A172 (cell line): ENCODE results near the gene PPP2R1B. TPM values are rescaled to one million over a fixed set of nuclear protein-coding genes. Genes with fewer than 3 reads are reported as not detected.
A peak's percentile ranks its signal among the peaks of the same experiment; 100 is the strongest.
"Not testable (repeated sequence)": the region's sequence is repeated elsewhere in the genome, so short reads cannot be mapped to it uniquely, and the experiment has no call there.

Source experiments
- DNase-seq: peaks from one replicate; pipeline ENCODE4 v3.0.0-alpha.2; 2015; ENCODE audit warnings: low spot score
- total RNA-seq: library from RNA; depleted of rRNA; stranded (reverse); fragments of >200 nt; shearing (Covaris generic); gene quantifications from 2 replicates; pipeline ENCODE4 v1.2.3, GENCODE V29; 2014

The PPP2R1B gene
- total RNA-seq, 1 experiment from 2014 or later: 32.1 TPM

- DNase-seq: no peak
Observed at GRCh38 chr11:111726301-111726713, 39.9 kb downstream of the PPP2R1B start.

DNA sequence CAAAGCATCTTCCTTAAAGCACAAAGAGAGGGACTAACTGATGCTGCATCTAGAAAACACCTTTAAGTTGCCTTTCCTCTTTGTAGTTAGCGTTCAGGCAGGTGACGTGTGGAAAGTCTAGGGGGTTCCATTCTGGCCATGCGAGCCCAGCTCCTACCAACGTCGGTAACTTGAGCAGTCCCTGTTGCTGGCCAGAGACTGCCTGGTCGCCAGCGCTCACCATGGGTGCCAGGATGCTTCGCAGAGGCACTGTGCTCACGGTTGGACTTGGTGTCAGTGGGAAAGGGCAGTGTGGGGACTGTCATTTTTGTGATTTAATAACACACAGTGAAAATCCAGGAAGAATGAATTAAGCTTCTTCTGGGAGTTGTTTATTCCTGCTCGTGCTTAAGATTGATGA, 40.6 kb downstream of the PPP2R1B start:
- no peak for DNase-seq

GRCh38 chr11:111724615-111725129, 41.5 kb downstream of the PPP2R1B start:
- DNase-seq: no peak

- DNase-seq: no peak
Observed at GRCh38 chr11:111723595-111723994, 42.6 kb downstream of the PPP2R1B start.

GRCh38 chr11:111722501-111722900, 43.7 kb downstream of the PPP2R1B start:
- no peak for DNase-seq

GRCh38 chr11:111720801-111721494, 45.2 kb downstream of the PPP2R1B start:
- DNase-seq: no peak

GRCh38 chr11:111719379-111719778, 46.8 kb downstream of the PPP2R1B start:
- DNase-seq: peak; percentile 10

- no peak for DNase-seq
Observed at GRCh38 chr11:111718859-111719258, 47.3 kb downstream of the PPP2R1B start.

DNA sequence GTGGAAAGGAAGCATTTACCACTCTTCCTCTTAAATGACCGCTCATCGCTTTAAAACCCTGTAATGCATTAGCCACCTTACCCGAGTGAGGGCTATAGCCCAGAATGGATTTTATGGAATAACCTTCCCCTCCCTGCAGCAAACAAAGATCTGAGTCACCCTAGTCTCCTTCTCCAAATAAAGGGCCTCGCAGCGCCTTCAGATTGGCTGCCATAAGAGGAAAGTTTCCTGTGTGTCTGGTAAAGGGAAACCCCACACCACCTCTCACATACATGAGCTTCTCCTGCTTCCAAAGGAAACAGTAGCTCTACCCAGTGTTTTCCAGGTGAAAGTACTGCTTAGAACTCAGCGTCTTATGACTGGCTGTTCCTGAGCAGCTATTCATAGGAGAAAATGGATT, 47.8 kb downstream of the PPP2R1B start:
- DNase-seq: peak; percentile 68

DNA sequence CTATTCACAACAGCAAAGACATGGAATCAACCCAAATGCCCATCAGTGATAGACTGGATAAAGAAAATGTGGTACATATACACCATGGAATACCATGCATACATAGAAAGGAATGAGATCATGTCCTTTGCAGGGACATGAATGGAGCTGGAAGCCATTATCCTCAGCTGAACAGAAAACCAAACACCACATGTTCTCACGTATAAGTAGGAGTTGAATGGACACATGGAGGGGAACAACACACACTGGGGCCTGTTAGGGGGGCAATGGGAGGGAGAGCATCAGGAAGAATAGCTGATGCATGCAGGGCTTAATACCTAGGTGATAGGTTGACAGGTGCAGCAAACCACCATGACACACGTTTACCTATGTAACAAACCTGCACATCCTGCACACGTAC, 48.5 kb downstream of the PPP2R1B start:
- DNase-seq: not testable (repeated sequence)

DNA sequence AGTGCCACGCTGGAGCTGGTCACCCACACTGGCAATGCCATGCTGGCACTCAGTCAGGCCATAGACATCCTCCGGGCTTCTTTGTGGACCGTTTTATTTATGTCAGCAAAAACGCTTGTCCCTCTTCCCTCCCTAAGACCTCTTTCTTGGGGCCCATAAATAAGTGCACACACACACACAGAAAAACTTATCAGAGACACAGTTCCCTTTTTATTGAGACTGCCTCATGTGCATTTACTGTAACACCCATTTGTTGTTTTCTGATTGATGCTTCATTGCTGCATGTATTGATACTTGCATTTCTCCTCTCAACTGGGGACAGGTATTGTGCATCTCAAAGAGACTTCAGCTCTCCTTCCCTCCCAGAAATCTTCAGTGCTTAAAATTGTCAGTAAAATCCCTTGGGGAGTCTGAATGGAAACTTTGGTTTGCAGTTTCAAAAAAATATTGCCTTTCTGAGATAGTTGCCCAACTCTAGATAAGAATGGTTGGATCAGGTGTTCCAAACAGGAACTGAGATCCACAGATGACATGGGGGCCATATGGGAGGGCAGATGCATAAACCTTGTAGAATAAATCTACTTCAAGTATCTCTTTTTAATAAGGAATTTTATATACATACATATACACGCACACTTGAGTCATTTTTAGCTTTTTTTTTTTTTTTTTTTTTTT, 50.9 kb downstream of the PPP2R1B start:
- no peak for DNase-seq

GRCh38 chr11:111714522-111714921, 51.7 kb downstream of the PPP2R1B start:
- DNase-seq: no peak

DNA sequence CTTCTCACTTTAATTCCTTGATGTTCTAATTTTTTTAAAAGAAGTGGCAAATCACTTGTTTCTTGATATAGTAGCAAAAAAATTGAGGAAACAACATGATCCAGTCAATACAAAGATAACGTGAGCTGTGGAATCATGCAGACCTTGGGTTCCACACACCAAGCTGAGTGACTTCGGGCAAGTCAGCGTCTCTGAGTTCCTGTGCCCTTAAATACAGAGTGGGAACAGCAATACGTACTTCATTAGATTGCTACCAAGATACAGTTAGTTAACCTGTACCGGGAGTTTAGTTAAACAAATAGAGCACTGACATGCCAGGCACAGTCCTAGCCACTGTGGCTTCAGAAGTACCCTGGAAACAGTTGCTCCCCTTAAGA, 58.5 kb downstream of the PPP2R1B start:
- DNase-seq: no peak

GRCh38 chr11:111707039-111707690, 59.0 kb downstream of the PPP2R1B start:
- no peak for DNase-seq

GRCh38 chr11:111703576-111703975, 62.6 kb downstream of the PPP2R1B start:
- no peak for DNase-seq

- no peak for DNase-seq
Observed at GRCh38 chr11:111702623-111703022, 63.6 kb downstream of the PPP2R1B start.

- DNase-seq: no peak
Observed at GRCh38 chr11:111700162-111700561, 66.0 kb downstream of the PPP2R1B start.

DNA sequence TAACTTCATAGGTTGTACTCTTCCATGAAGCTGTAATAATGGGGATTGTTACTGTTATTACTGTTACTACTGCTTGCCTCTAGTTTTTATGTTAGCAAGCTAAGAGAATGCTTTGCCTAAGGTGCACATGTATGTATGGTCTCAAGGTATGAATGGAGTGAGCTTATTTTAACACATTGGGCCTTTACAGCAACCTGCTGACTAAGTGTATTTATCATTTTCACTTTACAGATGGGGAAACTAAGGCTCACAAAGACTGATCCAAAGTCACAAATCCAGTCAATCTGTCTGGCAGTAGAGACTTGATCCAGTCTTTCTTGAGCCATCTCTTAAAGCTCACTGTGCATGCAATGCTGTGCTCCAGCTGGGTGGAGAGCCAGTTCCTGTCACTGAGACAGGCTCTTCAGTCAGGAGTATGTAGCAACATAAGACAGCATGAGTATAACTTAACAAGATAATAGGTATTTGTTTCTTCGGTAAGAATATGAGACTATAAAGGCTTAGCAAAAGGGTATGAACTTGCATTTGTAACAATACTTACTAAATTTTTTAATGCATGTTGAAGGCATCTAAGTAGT, 66.5 kb downstream of the PPP2R1B start:
- no peak for DNase-seq

GRCh38 chr11:111698852-111699559, 67.2 kb downstream of the PPP2R1B start:
- DNase-seq: no peak

DNA sequence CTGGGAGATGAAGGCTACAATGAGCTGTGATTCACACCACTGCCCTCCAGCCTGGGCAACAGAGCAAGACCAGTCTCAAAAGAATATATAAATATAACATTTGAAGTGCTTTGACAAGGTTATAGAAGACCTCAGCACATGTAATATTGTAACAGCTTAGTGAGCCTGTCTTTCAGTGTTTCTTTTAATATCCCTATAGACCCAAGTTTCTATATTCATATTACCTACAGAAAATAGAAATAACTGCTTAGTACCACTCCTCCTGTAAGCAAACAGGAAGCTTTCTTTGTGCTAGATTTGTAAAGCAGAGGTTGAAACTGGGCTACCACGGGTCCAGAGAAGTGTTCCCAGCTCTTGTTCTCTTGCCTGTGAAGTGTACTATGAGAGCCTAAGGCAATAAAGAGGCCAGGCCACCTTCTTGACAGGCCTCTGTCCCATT, 68.2 kb downstream of the PPP2R1B start:
- DNase-seq: no peak

- DNase-seq: no peak
Observed at GRCh38 chr11:111696556-111696955, 69.6 kb downstream of the PPP2R1B start.

DNA sequence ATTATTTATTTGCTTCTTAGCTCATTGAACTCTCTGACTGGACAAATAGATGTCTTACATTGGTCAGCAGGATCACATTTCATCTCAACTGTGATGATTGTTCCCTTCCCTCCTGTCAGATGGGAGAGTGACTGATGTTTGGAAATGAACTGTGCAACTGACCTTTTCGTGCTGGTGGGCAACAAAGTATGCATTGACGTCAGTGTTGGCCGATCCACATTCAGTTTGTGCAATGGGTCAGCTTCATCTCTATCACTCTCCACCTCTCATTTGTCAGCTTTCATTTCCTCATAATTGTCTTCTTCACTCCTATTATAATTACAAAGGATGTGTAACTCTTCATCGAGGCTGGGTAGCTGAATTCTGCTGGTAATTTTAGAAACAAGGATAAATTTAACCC, 71.3 kb downstream of the PPP2R1B start:
- no peak for DNase-seq
